NB4 (cell line): ENCODE data around the gene CSNK2A1.

Source experiments
- DNase-seq: peaks from one replicate; pipeline ENCODE4 v3.0.0; 2010; ENCODE audit warnings: low read depth
- H3K4me3 ChIP-seq: one replicate; pipeline ENCODE4 v1.5.1; 2011; ENCODE audit warnings: mild to moderate bottlenecking, low read depth, low read length, moderate library complexity
- MYC ChIP-seq: IDR thresholded peaks from 2 replicates; pipeline ENCODE4 v1.6.1; 2011; ENCODE audit warnings: low read depth, low read length
- POLR2A ChIP-seq: IDR thresholded peaks from 2 replicates; pipeline ENCODE4 v1.6.1; 2011; ENCODE audit warnings: mild to moderate bottlenecking; ENCODE audit not compliant: insufficient read length; ENCODE audit errors: extremely low read depth
- TF ChIP-seq, protein P1 (sequence below): IDR thresholded peaks from one replicate; pipeline ENCODE4 v1.5.1; 2012; ENCODE audit warnings: low read depth, low read length
- TF ChIP-seq, protein P2 (sequence below): IDR thresholded peaks from 2 replicates; pipeline ENCODE4 v1.6.1; 2011; ENCODE audit warnings: low read depth, low read length

The CSNK2A1 gene

DNA sequence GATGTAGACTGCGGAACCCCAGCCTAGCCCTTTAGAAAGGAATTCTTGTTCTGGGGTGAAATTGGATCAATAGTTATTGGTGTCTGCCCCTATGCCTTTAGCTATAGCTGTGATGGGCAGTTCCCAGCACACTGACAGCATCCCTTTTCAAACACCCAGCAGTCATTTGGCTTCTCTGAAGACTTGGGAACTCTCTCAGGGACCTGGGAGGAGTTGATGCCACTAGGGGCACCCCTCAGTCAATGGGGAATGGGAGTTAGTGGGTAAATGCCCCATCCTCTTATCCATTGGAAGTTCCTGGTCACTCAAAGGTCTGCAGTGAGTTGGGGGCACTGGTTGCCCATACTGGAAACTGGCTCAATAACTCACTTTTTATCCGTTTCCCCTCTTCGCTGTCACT, 31.6 kb upstream of the CSNK2A1 start:
- no peak for DNase-seq

DNA sequence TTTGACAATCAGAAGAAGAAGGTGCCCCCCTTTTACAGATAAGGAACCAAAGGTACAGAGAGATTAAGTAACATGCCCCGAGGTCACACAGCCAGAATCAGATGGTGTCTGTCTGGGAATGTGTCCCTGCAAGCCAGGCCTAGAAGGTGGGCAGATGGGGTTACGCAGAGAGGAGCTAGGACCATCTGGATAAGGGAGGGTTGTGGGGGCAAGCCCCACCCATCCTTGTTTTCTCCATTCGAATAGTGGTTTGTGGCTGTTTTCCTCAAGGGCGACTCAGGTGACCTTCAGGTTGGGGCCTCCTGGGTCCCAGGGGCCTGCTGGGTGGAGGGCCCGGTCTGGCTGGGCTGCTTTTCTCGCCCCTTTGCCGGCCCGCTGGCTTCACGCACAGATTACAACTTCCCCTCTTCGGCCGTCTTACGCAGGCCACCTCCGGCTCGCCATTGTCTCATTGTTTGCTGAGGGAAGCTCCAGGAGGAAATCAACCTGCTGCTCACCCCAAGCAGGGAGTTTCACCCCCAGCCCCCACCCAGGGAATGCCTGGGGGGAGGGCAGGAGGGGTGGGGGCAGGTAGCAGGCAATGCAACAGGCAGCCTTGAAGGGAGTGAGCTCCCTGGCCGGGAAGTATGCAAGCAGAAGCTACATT, 30.8 kb upstream of the CSNK2A1 start:
- TF ChIP-seq MYC (no peak), POLR2A (no peak)
- TF ChIP-seq, protein P1, sequence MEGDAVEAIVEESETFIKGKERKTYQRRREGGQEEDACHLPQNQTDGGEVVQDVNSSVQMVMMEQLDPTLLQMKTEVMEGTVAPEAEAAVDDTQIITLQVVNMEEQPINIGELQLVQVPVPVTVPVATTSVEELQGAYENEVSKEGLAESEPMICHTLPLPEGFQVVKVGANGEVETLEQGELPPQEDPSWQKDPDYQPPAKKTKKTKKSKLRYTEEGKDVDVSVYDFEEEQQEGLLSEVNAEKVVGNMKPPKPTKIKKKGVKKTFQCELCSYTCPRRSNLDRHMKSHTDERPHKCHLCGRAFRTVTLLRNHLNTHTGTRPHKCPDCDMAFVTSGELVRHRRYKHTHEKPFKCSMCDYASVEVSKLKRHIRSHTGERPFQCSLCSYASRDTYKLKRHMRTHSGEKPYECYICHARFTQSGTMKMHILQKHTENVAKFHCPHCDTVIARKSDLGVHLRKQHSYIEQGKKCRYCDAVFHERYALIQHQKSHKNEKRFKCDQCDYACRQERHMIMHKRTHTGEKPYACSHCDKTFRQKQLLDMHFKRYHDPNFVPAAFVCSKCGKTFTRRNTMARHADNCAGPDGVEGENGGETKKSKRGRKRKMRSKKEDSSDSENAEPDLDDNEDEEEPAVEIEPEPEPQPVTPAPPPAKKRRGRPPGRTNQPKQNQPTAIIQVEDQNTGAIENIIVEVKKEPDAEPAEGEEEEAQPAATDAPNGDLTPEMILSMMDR: no peak
- TF ChIP-seq, protein P2, sequence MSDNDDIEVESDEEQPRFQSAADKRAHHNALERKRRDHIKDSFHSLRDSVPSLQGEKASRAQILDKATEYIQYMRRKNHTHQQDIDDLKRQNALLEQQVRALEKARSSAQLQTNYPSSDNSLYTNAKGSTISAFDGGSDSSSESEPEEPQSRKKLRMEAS: no peak
- DNase-seq: no peak
- H3K4me3 ChIP-seq: no peak overlapping the region

More for the DNA sequence above, 31.6 kb upstream of the CSNK2A1 start:
- TF ChIP-seq, protein P1: no peak
- TF ChIP-seq POLR2A: no peak
- TF ChIP-seq, protein P2: no peak
- H3K4me3 ChIP-seq: no peak overlapping the region

DNA sequence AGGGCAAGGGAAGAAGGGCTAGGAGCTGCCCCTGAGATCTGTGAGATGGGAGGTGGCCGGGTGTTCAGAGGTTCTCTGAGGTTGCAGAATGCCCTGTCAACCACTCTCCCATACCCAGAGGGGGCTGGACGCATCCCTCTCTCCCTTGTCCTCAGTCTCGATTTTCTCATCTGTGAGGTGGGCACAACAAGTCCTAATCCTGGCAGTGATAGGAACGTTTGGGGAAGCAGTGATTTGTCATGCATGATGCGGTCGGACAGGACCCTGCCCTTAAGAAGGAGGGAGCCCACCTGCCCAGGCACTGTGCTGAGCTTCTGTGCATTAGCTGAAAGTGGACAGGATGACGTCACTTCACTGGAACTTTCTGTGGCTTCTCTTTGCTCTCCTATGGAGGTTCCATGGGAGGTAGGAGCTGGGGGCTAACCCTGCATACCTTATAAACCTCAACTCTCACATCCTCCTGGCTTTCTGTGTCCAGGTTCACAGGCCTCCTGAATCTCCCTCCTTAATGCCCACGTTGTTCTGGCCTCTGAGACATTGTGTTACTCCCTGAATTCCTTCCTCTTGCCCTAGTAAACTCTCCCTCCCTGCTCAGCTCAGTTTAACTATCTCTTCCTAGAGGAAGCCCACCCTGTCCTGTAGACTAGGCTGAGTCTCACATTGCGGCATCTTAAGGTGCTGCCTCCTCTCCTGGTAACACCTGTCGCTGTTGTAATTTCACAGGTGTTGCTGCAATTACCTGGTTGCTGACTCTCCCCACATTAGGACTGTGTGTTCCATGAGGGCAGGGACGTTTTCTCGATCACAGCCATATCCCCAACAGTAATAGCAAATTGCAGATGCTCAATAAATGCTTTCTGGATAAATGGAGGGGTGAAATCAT, 30.1 kb upstream of the CSNK2A1 start:
- DNase-seq: no peak
- TF ChIP-seq, protein P2: no peak
- no peak for TF ChIP-seq POLR2A
- no peak for TF ChIP-seq MYC
- TF ChIP-seq, protein P1: no peak
- no peak overlapping the region for H3K4me3 ChIP-seq

DNA sequence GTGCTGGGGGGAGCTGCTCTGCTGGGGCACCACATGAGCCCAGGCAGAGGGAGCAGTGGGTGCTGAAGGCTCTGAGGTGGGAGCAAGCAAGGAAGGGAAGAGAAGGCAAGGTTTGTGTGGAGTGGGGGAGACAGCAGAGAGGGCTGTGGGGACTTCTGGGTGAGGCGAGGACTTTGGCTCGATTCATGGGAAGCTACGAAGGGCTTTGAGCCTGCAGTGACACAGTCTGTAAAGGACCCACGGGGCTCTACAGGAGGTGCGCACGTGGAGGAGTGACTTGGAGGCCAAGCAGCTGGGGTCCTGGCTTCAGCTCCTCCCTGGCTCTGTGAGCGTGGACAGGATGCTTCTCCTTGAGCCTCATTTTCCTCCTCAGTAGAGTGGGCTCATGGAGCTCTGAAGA, 29.1 kb upstream of the CSNK2A1 start:
- TF ChIP-seq MYC: no peak
- TF ChIP-seq, protein P2: no peak
- no peak for TF ChIP-seq POLR2A
- TF ChIP-seq, protein P1: no peak
- H3K4me3 ChIP-seq: no peak overlapping the region
- DNase-seq: no peak

DNA sequence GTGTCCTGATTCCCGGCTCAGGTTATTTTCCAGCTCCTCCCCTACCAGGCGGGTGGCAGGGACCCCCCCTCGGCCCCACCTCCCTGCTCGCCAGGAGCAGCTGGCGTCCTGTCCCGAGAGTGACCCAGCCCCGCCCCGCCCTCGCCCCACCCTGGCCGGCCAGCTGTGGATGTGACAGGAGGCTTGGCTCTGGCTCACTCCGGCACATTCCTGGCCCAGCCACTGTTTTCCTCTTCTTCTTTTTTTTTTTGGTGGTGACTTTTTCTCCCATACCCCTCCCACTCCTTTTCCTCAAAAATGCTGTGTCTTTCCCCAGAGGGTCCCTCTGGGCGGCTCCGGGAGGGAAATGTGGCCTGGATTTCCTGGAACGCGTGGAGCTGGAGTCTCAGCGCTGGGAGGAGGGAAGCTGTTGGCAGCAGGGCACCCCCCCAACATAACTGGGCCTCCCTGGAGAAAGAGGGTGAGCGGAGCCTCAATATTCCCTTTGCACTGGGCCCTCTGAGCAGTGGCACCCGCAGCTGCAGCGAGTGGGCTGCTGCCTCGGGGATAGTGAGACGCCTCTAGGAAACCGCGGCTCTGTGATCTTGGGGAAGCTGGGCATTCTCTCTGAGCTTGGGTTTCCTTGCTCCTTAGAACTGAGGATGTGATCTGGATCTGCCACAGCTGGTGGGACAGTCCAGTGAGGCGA, 28.3 kb upstream of the CSNK2A1 start:
- no peak for TF ChIP-seq MYC
- TF ChIP-seq POLR2A: no peak
- TF ChIP-seq, protein P2: no peak
- TF ChIP-seq, protein P1: no peak
- no peak for DNase-seq
- no peak overlapping the region for H3K4me3 ChIP-seq
